ENCODE measurements around the gene MYO10. TPM values are rescaled to one million over a fixed set of nuclear protein-coding genes. Genes with fewer than 3 reads are reported as not detected.
"Not testable (repeated sequence)": the region's sequence is repeated elsewhere in the genome, so short reads cannot be mapped to it uniquely, and the experiment has no call there.

The MYO10 gene
- 10 to 100 TPM; 30.6 to 55.9 (median 38.2) TPM for total RNA-seq

- no peaks in the 10 kb centered on the region for H3K27me3 ChIP-seq
- 0 to 4% methylated on average over 23 to 24 of the region's 70 CpGs for WGBS, 2 donors
- H3K4me3 ChIP-seq: peak within 1 kb of the TSS; percentile 65 to 84 (median 74)
- TF ChIP-seq EP300 (IDR thresholded peaks at IDR 0.05) (peak in 1 of 2 donors; percentile 58), POLR2A (IDR thresholded peaks at IDR 0.05) (peak; percentile 15 to 55)
- TF ChIP-seq, protein P1, sequence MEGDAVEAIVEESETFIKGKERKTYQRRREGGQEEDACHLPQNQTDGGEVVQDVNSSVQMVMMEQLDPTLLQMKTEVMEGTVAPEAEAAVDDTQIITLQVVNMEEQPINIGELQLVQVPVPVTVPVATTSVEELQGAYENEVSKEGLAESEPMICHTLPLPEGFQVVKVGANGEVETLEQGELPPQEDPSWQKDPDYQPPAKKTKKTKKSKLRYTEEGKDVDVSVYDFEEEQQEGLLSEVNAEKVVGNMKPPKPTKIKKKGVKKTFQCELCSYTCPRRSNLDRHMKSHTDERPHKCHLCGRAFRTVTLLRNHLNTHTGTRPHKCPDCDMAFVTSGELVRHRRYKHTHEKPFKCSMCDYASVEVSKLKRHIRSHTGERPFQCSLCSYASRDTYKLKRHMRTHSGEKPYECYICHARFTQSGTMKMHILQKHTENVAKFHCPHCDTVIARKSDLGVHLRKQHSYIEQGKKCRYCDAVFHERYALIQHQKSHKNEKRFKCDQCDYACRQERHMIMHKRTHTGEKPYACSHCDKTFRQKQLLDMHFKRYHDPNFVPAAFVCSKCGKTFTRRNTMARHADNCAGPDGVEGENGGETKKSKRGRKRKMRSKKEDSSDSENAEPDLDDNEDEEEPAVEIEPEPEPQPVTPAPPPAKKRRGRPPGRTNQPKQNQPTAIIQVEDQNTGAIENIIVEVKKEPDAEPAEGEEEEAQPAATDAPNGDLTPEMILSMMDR (IDR thresholded peaks at IDR 0.05): no peak
- no peaks in the 10 kb centered on the region for H3K36me3 ChIP-seq
- peaks cover 0 to 29% (median 2%) of the 10 kb centered on the region in 4 donors for H3K4me1 ChIP-seq
- no peaks in the 10 kb centered on the region for H3K9me3 ChIP-seq
- H3K27ac ChIP-seq: peak within 1 kb of the TSS; percentile 54 to 83 (median 74)
- DNase-seq (ENCODE audit: low spot score in 2 of 2): peak; percentile 60 to 70
Observed at GRCh38 chr5:16936150-16936988, at the start of gene MYO10. Gene MYO10 (minus strand): TSS chr5:16936288. CDS start chr5:16935808, 480 bp downstream.

- H3K27me3 ChIP-seq; DNase-seq (ENCODE audit: low spot score in 2 of 2); H3K4me3 ChIP-seq; H3K36me3 ChIP-seq; H3K4me1 ChIP-seq; H3K27ac ChIP-seq; H3K9me3 ChIP-seq: not testable (repeated sequence)
- WGBS, 2 donors: 85 to 97% methylated on average over 7 of the region's 7 CpGs
Observed at GRCh38 chr5:16985304-16985703, 49.2 kb upstream of the MYO10 start.

DNA sequence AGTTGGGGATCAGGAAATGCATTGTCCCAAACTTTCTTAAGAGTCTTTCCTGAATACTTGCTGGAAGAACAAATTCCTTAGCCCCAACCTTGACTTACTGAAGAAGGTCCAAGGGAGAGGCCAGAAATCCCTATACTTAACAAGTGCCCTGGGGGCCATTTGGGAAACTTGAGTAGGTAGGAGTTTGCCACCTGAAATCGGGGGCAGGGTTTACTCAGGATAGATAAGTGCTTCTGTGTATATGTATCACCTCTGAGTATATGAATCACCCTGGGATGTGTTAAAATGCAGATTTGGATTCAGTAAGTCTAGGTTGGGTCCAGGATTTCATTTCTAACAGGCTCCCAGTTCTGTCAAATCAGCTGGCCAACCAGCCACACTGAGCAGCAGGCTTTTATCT, 47.9 kb upstream of the MYO10 start:
- 85 to 94% methylated on average over 1 of the region's 1 CpG for WGBS, 2 donors
- H3K4me1 ChIP-seq: peaks cover 0 to 3% (median 0%) of the 10 kb centered on the region in 4 donors
- no peak for TF ChIP-seq EP300 (IDR thresholded peaks at IDR 0.05)
- TF ChIP-seq POLR2A (IDR thresholded peaks at IDR 0.05): no peak
- no peak for DNase-seq (ENCODE audit: low spot score in 2 of 2)
- H3K27me3 ChIP-seq: no peaks in the 10 kb centered on the region
- no peak overlapping the region for H3K27ac ChIP-seq
- H3K4me3 ChIP-seq: no peak overlapping the region
- no peaks in the 10 kb centered on the region for H3K9me3 ChIP-seq
- no peaks in the 10 kb centered on the region for H3K36me3 ChIP-seq

GRCh38 chr5:16983022-16983639, 47.0 kb upstream of the MYO10 start:
- DNase-seq (ENCODE audit: low spot score in 2 of 2): no peak
- Histone ChIP-seq H3K27ac (peak overlapping the region in 2 of 4 donors; percentile 48 to 58), H3K27me3 (no peaks in the 10 kb centered on the region), H3K9me3 (no peaks in the 10 kb centered on the region), H3K36me3 (no peaks in the 10 kb centered on the region), H3K4me1 (peaks cover 0 to 3% (median 0%) of the 10 kb centered on the region in 4 donors), H3K4me3 (no peak overlapping the region)
- WGBS, 2 donors: 23 to 24% methylated on average over 9 of the region's 9 CpGs
- TF ChIP-seq POLR2A (IDR thresholded peaks at IDR 0.05) (no peak), EP300 (IDR thresholded peaks at IDR 0.05) (peak in 1 of 2 donors; percentile 70)

- TF ChIP-seq, protein P1 (IDR thresholded peaks at IDR 0.05): no peak
- TF ChIP-seq POLR2A (IDR thresholded peaks at IDR 0.05): no peak
- TF ChIP-seq EP300 (IDR thresholded peaks at IDR 0.05): no peak
- no peak for DNase-seq (ENCODE audit: low spot score in 2 of 2)
- Histone ChIP-seq H3K27me3 (no peaks in the 10 kb centered on the region), H3K4me1 (peaks cover 0 to 3% (median 0%) of the 10 kb centered on the region in 4 donors), H3K4me3 (no peak overlapping the region), H3K36me3 (no peaks in the 10 kb centered on the region), H3K27ac (no peak overlapping the region), H3K9me3 (no peaks in the 10 kb centered on the region)
- 84 to 91% methylated on average over 8 of the region's 8 CpGs for WGBS, 2 donors
Observed at GRCh38 chr5:16981700-16982099, 45.6 kb upstream of the MYO10 start.

DNA sequence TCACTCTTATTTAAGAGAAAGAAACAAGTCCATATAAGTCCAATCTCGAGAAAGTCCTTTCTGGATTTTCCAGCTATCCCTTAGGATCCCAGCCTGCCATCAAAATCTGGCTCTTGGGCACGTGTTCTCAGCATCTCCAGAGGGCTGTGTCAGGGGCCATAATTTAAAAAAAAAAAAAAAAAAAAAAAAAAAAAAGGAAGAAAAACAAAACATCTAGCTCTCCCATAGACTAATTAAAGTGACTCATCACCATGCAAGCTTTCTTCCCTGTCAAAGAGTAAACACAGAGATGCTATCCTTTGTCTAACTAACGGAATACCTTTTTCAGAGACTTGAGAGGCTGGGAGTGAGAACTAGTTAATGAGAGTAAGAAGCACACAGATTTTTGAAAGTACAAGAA, 44.9 kb upstream of the MYO10 start:
- H3K27me3 ChIP-seq: no peaks in the 10 kb centered on the region
- H3K4me3 ChIP-seq: no peak overlapping the region
- DNase-seq (ENCODE audit: low spot score in 2 of 2): no peak
- no peak overlapping the region for H3K27ac ChIP-seq
- no peaks in the 10 kb centered on the region for H3K36me3 ChIP-seq
- H3K9me3 ChIP-seq: no peaks in the 10 kb centered on the region
- WGBS, 2 donors: 50 to 60% methylated on average over 3 of the region's 3 CpGs
- TF ChIP-seq, protein P1 (IDR thresholded peaks at IDR 0.05): no peak
- TF ChIP-seq POLR2A (IDR thresholded peaks at IDR 0.05) (no peak), EP300 (IDR thresholded peaks at IDR 0.05) (no peak)
- H3K4me1 ChIP-seq: peaks cover 0 to 3% (median 0%) of the 10 kb centered on the region in 4 donors

All from tibial nerve (tissue), 4 donors.